OCI-LY3 (cell line): ENCODE measurements around the gene ONECUT1.

Experiments used
- CTCF ChIP-seq: fragments of 200-600, 300-600 bp; sonication (generic); IDR thresholded peaks from 2 replicates; pipeline ENCODE4 v1.5.1; 2014; ENCODE audit warnings: antibody characterized with exemption, low read length, low read depth
- EZH2phosphoT487 ChIP-seq: fragments of 200-600 bp; shearing (Covaris generic); IDR thresholded peaks from 2 replicates; pipeline ENCODE4 v1.6.1; 2018; ENCODE audit warnings: antibody characterized with exemption, mixed run types, low read depth

- TF ChIP-seq CTCF (no peak), EZH2phosphoT487 (no peak)
These were observed 6.8 kb downstream of the ONECUT1 start for GRCh38 chr15:52783191-52783829.
